Measurements from ENCODE around the gene CEP85L.
A peak's percentile ranks its signal among the peaks of the same experiment; 100 is the strongest.

Gene CEP85L

GRCh38 chr6:118621799-118622470 lies 29.5 kb downstream of the CEP85L start:
- no peak for TF ChIP-seq SPI1 (IDR thresholded peaks at IDR 0.05; ENCODE audit: borderline replicate concordance, low read depth)
- no peak for TF ChIP-seq REST (IDR thresholded peaks at IDR 0.05; ENCODE audit: insufficient replicate concordance, low read depth)
- TF ChIP-seq CTCF (IDR thresholded peaks at IDR 0.05; ENCODE audit: insufficient read depth, low read length): no peak
- no peak for TF ChIP-seq GABPA (IDR thresholded peaks at IDR 0.05; ENCODE audit: low read depth)
- no peak for TF ChIP-seq POLR2AphosphoS5 (IDR thresholded peaks at IDR 0.05; ENCODE audit: low read depth)
- no peaks in the 10 kb centered on the region for H3K27me3 ChIP-seq (ENCODE audit: insufficient read depth, poor library complexity, severe bottlenecking)
- H3K4me3 ChIP-seq (replicated peaks; ENCODE audit: insufficient read depth, low read length): no peak overlapping the region
- H3K27ac ChIP-seq (replicated peaks): no peak overlapping the region
- no peak for DNase-seq (ENCODE audit: low read depth in 1 of 2, low spot score in 1 of 2)

- Histone ChIP-seq H3K27me3 (ENCODE audit: insufficient read depth, poor library complexity, severe bottlenecking) (no peaks in the 10 kb centered on the region), H3K27ac (replicated peaks) (no peak overlapping the region), H3K4me3 (replicated peaks; ENCODE audit: insufficient read depth, low read length) (no peak overlapping the region)
- TF ChIP-seq CTCF (IDR thresholded peaks at IDR 0.05; ENCODE audit: insufficient read depth, low read length) (no peak), POLR2AphosphoS5 (IDR thresholded peaks at IDR 0.05; ENCODE audit: low read depth) (no peak), REST (IDR thresholded peaks at IDR 0.05; ENCODE audit: insufficient replicate concordance, low read depth) (no peak)
- DNase-seq (ENCODE audit: low read depth in 1 of 2, low spot score in 1 of 2): no peak
Observed at GRCh38 chr6:118620202-118620601, 31.2 kb downstream of the CEP85L start.

- Histone ChIP-seq H3K27me3 (ENCODE audit: insufficient read depth, poor library complexity, severe bottlenecking) (no peaks in the 10 kb centered on the region), H3K4me3 (replicated peaks; ENCODE audit: insufficient read depth, low read length) (no peak overlapping the region), H3K27ac (replicated peaks) (no peak overlapping the region)
- DNase-seq (ENCODE audit: low read depth in 1 of 2, low spot score in 1 of 2): peak in 1 of 2 experiments; percentile 33
- TF ChIP-seq REST (IDR thresholded peaks at IDR 0.05; ENCODE audit: insufficient replicate concordance, low read depth): no peak
- peak; percentile 97 for TF ChIP-seq CTCF (IDR thresholded peaks at IDR 0.05; ENCODE audit: insufficient read depth, low read length)
Observed at GRCh38 chr6:118618676-118619377, 32.6 kb downstream of the CEP85L start.
